A673 (cell line): Measurements from ENCODE around the gene CNFN.

Experiments used
- EZH2 ChIP-seq: fragments of 200-600 bp; sonication (generic); IDR thresholded peaks from 2 replicates; pipeline ENCODE4 v1.6.1; 2017; ENCODE audit warnings: borderline replicate concordance, low read depth, mild to moderate bottlenecking, mixed read lengths, antibody characterized with exemption, low read length; ENCODE audit not compliant: poor library complexity, severe bottlenecking
- TF ChIP-seq, protein P1 (sequence below): fragments of 300-800, 200-600 bp; sonication (generic); conservative IDR thresholded peaks from 2 replicates; pipeline ENCODE4 v1.5.1; 2017; ENCODE audit warnings: low read depth, mild to moderate bottlenecking, antibody characterized with exemption, low read length, moderate library complexity, mixed read lengths

DNA sequence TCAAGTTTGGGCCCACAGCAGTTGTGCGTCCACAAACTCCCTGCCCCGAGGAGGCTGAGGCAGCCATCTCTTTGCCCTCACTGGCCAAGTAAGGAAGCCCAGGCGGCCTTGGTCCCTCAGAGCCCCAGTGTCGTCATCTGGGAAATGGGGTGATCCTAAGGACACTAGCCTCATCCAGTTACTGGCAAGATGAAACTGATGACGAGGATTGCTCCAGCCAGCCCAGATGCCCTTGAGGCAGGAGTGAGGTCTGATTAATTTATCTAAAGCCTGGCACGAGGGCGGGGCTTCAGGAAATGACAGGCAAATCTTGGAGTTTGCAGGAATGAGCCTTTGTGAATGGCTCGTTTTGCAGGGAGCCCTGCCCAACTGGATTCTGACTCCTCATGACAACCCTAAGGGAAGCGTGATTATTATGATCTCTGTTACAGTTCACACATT is 31.5 kb upstream of the CNFN start:
- TF ChIP-seq, protein P1, sequence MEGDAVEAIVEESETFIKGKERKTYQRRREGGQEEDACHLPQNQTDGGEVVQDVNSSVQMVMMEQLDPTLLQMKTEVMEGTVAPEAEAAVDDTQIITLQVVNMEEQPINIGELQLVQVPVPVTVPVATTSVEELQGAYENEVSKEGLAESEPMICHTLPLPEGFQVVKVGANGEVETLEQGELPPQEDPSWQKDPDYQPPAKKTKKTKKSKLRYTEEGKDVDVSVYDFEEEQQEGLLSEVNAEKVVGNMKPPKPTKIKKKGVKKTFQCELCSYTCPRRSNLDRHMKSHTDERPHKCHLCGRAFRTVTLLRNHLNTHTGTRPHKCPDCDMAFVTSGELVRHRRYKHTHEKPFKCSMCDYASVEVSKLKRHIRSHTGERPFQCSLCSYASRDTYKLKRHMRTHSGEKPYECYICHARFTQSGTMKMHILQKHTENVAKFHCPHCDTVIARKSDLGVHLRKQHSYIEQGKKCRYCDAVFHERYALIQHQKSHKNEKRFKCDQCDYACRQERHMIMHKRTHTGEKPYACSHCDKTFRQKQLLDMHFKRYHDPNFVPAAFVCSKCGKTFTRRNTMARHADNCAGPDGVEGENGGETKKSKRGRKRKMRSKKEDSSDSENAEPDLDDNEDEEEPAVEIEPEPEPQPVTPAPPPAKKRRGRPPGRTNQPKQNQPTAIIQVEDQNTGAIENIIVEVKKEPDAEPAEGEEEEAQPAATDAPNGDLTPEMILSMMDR = no peak
- no peak for TF ChIP-seq EZH2
